K562 (cell line): Measurements from ENCODE around the gene POU2AF1.

Experiments
- CEBPB ChIP-seq: fragments of 450-650 bp; IDR thresholded peaks from 2 replicates; pipeline ENCODE4 v1.6.1; 2016; ENCODE audit warnings: missing genetic modification characterization, missing compliant biosample characterization
- CHCHD3 ChIP-seq: fragments of 250-450 bp; sonication (Bioruptor Pico); IDR thresholded peaks from 2 replicates; pipeline ENCODE4 v2.1.2; 2022; ENCODE audit warnings: mild to moderate bottlenecking
- DDX20 ChIP-seq: fragments of 450-650 bp; IDR thresholded peaks from 2 replicates; pipeline ENCODE4 v1.6.1; 2016; ENCODE audit warnings: missing genetic modification characterization, low read depth, mild to moderate bottlenecking, missing compliant biosample characterization, moderate library complexity
- MCM5 ChIP-seq: fragments of 450-650 bp; IDR thresholded peaks from 2 replicates; pipeline ENCODE4 v1.6.1; 2016; ENCODE audit warnings: low read depth
- NCOA1 ChIP-seq: fragments of 450-650 bp; IDR thresholded peaks from 2 replicates; pipeline ENCODE4 v1.6.1; 2016; ENCODE audit warnings: low read depth
- NR2C1 ChIP-seq, 2 experiments: fragments of 450-650 bp; IDR thresholded peaks; 2 replicates each; pipeline ENCODE4 v1.6.1; 2017; ENCODE audit warnings: mild to moderate bottlenecking in 2 of 2, antibody characterized with exemption in 1 of 2, inconsistent platforms in 1 of 2, missing compliant biosample characterization in 1 of 2, missing genetic modification characterization in 1 of 2
- POLR2A ChIP-seq: fragments of 450-650 bp; conservative IDR thresholded peaks from 2 replicates; pipeline ENCODE4 v1.6.1; 2016
- RBM17 ChIP-seq: fragments of 200-400 bp; formaldehyde crosslinking; IDR thresholded peaks from 2 replicates; pipeline ENCODE4 v1.6.1; 2017; ENCODE audit warnings: low read depth, mild to moderate bottlenecking, low read length, borderline replicate concordance
- ZNF121 ChIP-seq: sonication (generic); formaldehyde crosslinking; conservative IDR thresholded peaks from 2 replicates; pipeline ENCODE4 v1.8.0; 2022; ENCODE audit warnings: missing genetic modification reagents
- TF ChIP-seq, protein P1 (sequence below): fragments of 450-650 bp; formaldehyde crosslinking; IDR thresholded peaks from 2 replicates; pipeline ENCODE4 v1.4.0; 2020; ENCODE audit warnings: mild to moderate bottlenecking, mixed read lengths
- TF ChIP-seq, protein P2 (sequence below): sonication (generic); formaldehyde crosslinking; IDR thresholded peaks from 2 replicates; pipeline ENCODE4 v1.8.1; 2022; ENCODE audit warnings: missing genetic modification reagents
- TF ChIP-seq, protein P3 (sequence below), 3 experiments: IDR thresholded peaks in 2 of 3; conservative IDR thresholded peaks in 1 of 3; 2 replicates each; pipeline ENCODE4 v1.5.1; 2011 to 2012; ENCODE audit warnings: low read length in 3 of 3, mild to moderate bottlenecking in 3 of 3, control low read depth in 2 of 3, improper control_type of control experiment in 1 of 3, inconsistent platforms in 1 of 3, low read depth in 1 of 3, mixed read lengths in 1 of 3, moderate library complexity in 1 of 3; ENCODE audit not compliant: insufficient read depth in 2 of 3
- TF ChIP-seq, protein P4 (sequence below): fragments of 250-450 bp; sonication (Bioruptor Pico); IDR thresholded peaks from 2 replicates; pipeline ENCODE4 v1.4.0; 2020; ENCODE audit warnings: mild to moderate bottlenecking, moderate library complexity

DNA sequence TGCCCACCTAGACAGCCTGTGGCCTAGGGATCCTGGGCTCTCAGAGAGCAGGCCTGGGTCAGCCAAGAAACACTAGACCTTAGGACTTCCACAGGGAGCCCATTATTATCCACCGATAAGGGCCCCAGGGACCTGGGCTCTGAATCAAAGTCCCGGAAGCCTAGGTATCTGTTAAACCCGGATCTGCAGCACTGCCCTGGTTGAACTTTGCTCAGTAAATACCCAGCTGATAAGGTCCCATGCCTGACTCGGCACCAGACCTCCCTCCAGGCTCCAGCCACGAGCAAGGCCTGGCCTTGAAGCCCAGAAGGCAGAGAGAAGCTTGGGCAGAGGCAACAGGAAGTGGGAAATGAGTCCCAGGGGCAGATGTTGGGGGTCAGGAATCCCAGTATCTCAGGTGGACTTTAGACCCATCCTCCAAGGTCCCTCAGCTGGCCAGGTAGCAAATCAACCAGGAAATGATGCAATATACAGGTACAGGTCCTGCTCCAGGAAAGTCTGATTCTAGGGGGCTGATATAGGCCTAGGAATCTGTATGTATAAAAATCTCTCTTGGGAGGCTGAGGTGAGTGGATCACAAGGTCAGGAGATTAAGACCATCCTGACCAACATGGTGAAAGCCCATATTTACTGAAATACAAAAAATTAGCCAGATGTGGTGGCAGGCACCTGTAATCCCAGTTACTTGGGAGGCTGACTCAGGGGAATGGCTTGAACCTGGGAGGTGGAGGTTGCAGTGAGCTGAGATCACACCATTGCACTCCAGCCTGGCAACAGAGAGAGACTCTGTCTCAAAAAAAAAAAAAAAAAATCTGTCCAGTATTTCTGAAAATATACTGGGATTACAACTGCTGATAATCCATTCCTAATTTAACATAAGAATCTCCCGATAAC lies 18.7 kb downstream of the POU2AF1 start:
- no peak for TF ChIP-seq NR2C1 (IDR thresholded peaks at IDR 0.05)
- TF ChIP-seq NR2C1 (tag; IDR thresholded peaks at IDR 0.05) = no peak
- TF ChIP-seq, protein P1, sequence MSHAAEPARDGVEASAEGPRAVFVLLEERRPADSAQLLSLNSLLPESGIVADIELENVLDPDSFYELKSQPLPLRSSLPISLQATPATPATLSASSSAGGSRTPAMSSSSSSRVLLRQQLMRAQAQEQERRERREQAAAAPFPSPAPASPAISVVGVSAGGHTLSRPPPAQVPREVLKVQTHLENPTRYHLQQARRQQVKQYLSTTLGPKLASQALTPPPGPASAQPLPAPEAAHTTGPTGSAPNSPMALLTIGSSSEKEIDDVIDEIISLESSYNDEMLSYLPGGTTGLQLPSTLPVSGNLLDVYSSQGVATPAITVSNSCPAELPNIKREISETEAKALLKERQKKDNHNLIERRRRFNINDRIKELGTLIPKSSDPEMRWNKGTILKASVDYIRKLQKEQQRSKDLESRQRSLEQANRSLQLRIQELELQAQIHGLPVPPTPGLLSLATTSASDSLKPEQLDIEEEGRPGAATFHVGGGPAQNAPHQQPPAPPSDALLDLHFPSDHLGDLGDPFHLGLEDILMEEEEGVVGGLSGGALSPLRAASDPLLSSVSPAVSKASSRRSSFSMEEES (CRISPR knock-in tag) = no peak
- TF ChIP-seq, protein P2, sequence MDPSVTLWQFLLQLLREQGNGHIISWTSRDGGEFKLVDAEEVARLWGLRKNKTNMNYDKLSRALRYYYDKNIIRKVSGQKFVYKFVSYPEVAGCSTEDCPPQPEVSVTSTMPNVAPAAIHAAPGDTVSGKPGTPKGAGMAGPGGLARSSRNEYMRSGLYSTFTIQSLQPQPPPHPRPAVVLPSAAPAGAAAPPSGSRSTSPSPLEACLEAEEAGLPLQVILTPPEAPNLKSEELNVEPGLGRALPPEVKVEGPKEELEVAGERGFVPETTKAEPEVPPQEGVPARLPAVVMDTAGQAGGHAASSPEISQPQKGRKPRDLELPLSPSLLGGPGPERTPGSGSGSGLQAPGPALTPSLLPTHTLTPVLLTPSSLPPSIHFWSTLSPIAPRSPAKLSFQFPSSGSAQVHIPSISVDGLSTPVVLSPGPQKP (CRISPR knock-in tag) = no peak
- TF ChIP-seq, protein P3, sequence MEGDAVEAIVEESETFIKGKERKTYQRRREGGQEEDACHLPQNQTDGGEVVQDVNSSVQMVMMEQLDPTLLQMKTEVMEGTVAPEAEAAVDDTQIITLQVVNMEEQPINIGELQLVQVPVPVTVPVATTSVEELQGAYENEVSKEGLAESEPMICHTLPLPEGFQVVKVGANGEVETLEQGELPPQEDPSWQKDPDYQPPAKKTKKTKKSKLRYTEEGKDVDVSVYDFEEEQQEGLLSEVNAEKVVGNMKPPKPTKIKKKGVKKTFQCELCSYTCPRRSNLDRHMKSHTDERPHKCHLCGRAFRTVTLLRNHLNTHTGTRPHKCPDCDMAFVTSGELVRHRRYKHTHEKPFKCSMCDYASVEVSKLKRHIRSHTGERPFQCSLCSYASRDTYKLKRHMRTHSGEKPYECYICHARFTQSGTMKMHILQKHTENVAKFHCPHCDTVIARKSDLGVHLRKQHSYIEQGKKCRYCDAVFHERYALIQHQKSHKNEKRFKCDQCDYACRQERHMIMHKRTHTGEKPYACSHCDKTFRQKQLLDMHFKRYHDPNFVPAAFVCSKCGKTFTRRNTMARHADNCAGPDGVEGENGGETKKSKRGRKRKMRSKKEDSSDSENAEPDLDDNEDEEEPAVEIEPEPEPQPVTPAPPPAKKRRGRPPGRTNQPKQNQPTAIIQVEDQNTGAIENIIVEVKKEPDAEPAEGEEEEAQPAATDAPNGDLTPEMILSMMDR (IDR thresholded peaks at IDR 0.05 in 2 of 3, conservative IDR thresholded peaks at IDR 0.05 in 1 of 3; ENCODE audit: insufficient read depth in 2 of 3, low read depth in 1 of 3, low read length in 3 of 3) = no peak
- TF ChIP-seq, protein P4, sequence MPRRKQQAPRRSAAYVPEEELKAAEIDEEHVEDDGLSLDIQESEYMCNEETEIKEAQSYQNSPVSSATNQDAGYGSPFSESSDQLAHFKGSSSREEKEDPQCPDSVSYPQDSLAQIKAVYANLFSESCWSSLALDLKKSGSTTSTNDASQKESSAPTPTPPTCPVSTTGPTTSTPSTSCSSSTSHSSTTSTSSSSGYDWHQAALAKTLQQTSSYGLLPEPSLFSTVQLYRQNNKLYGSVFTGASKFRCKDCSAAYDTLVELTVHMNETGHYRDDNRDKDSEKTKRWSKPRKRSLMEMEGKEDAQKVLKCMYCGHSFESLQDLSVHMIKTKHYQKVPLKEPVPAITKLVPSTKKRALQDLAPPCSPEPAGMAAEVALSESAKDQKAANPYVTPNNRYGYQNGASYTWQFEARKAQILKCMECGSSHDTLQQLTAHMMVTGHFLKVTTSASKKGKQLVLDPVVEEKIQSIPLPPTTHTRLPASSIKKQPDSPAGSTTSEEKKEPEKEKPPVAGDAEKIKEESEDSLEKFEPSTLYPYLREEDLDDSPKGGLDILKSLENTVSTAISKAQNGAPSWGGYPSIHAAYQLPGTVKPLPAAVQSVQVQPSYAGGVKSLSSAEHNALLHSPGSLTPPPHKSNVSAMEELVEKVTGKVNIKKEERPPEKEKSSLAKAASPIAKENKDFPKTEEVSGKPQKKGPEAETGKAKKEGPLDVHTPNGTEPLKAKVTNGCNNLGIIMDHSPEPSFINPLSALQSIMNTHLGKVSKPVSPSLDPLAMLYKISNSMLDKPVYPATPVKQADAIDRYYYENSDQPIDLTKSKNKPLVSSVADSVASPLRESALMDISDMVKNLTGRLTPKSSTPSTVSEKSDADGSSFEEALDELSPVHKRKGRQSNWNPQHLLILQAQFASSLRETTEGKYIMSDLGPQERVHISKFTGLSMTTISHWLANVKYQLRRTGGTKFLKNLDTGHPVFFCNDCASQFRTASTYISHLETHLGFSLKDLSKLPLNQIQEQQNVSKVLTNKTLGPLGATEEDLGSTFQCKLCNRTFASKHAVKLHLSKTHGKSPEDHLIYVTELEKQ (CRISPR knock-in tag) = no peak
- no peak for TF ChIP-seq DDX20 (tag)
- TF ChIP-seq POLR2A = no peak
- TF ChIP-seq MCM5 = no peak
- TF ChIP-seq NCOA1 = no peak
- TF ChIP-seq CEBPB (tag) = no peak
- TF ChIP-seq CHCHD3 (CRISPR knock-in tag) = no peak
- no peak for TF ChIP-seq ZNF121
- no peak for TF ChIP-seq RBM17
